Fibroblast of skin of scalp (primary cell): Measurements from ENCODE around the gene CT47A7. TPM values are rescaled to one million over a fixed set of nuclear protein-coding genes. Genes with fewer than 3 reads are reported as not detected.
"Not testable (repeated sequence)": the region's sequence is repeated elsewhere in the genome, so short reads cannot be mapped to it uniquely, and the experiment has no call there.

ENCODE experiments used
- DNase-seq: peaks from one replicate; pipeline ENCODE4 v3.0.0-alpha.2; 2013
- polyA plus RNA-seq, 2 experiments: library from polyadenylated mRNA; unstranded; fragments of 120-200 nt; gene quantifications; one replicate each; pipeline ENCODE4 v1.2.1, GENCODE V29; 2013; ENCODE audit not compliant: insufficient read length in 2 of 2

The CT47A7 gene
- not detected for polyA plus RNA-seq (2013, experiment 1 of 2; ENCODE audit: insufficient read length)
- not detected for polyA plus RNA-seq (2013, experiment 2 of 2; ENCODE audit: insufficient read length)

DNA sequence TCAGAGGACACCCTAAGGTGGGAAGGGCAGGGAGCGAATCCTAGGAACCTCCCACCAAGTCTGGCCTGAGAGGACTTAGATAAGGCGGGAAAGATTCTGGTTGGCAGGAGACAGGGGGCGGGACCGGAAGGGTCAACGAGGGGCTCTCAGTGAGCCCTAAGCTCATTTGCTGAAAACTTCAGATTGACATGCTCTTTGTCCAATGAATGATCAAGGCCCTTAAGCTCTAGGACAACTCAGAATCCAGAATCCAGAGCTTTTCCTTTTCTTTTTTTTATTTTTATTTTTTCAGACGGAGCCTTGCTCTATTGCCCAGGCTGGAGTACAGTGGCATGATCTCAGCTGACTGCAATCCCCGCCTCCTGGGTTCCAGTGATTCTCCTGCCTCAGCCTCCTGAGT is at the start of gene CT47A7:
Gene CT47A7 (minus strand): TSS at position 101 of the 400 bp plus-strand sequence. CDS start 255 bp downstream, outside the sequence.
- not testable (repeated sequence) for DNase-seq

GRCh38 chrX:121000589-121000988 is 44.2 kb upstream of the CT47A7 start:
- peak; percentile 4 for DNase-seq

DNA sequence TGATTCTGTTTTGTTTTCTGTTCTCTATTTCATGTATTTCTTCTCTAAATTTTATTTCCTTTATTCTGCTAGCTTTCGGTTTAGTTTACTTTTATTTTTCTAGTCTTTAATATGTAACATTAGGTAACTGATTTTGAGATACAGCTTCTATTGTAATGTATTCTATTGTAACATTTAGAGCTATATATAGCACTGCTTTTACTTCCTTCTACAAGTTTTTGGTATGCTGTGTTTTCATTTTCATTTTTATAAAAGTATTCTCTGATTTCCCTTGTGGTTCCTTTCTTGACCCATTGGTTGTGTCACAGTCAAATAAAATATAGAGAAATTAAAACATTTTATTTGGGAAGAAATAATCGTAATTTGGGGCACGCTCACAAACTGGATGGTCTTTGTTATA is 43.0 kb upstream of the CT47A7 start:
- no peak for DNase-seq

GRCh38 chrX:120985660-120986059 is 29.3 kb upstream of the CT47A7 start, which contains the start of gene CT47A1:
Gene CT47A1, minus strand, starts transcription at chrX:120985760. Its CDS starts 231 bp downstream, at chrX:120985529.
- not testable (repeated sequence) for DNase-seq
